ENCODE data around the gene PKD1L1. TPM values are rescaled to one million over a fixed set of nuclear protein-coding genes. Genes with fewer than 3 reads are reported as not detected.

The PKD1L1 gene
- total RNA-seq, 1 donor from 2014 or later, result 0.59 TPM

- DNase-seq, result peak; percentile 96
- no peaks in the 10 kb centered on the region for H3K27me3 ChIP-seq (ENCODE audit: low read depth)
- TF ChIP-seq CTCF (IDR thresholded peaks at IDR 0.05), result no peak
- ATAC-seq, result peak; percentile 99 to 100
- peaks cover 43% of the 10 kb centered on the region for H3K36me3 ChIP-seq
- peak within 1 kb of the TSS; percentile 84 for H3K27ac ChIP-seq
- peak within 1 kb of the TSS; percentile 75 for H3K4me3 ChIP-seq
- no peaks in the 10 kb centered on the region for H3K9me3 ChIP-seq
- peaks cover 18% of the 10 kb centered on the region for H3K4me1 ChIP-seq
- intact Hi-C loops (cut with DNase I), result no loop called here
These were observed 31.0 kb upstream of the PKD1L1 start, which contains the start of gene HUS1 for GRCh38 chr7:47979145-47979831. TSS of gene HUS1 (minus strand) at chr7:47979615. CDS start at chr7:47979519, 96 bp downstream.

- ATAC-seq, result no peak
These were observed 30.5 kb upstream of the PKD1L1 start for GRCh38 chr7:47978790-47979144.

GRCh38 chr7:47973739-47974138 lies 25.5 kb upstream of the PKD1L1 start:
- ATAC-seq (no peak), DNase-seq (no peak)
- intact Hi-C loops (cut with DNase I), result no loop called here
- Histone ChIP-seq H3K4me3 (no peak overlapping the region), H3K9me3 (no peaks in the 10 kb centered on the region), H3K36me3 (peaks cover 89% of the 10 kb centered on the region), H3K27ac (no peak overlapping the region), H3K4me1 (peaks cover 34% of the 10 kb centered on the region), H3K27me3 (ENCODE audit: low read depth) (no peaks in the 10 kb centered on the region)
- TF ChIP-seq CTCF (IDR thresholded peaks at IDR 0.05), result no peak

More at GRCh38 chr7:47978790-47979144, 30.5 kb upstream of the PKD1L1 start:
- peak overlapping the region; percentile 75 for H3K4me3 ChIP-seq
- peak overlapping the region; percentile 84 for H3K27ac ChIP-seq
- TF ChIP-seq CTCF (IDR thresholded peaks at IDR 0.05), result no peak
- H3K27me3 ChIP-seq (ENCODE audit: low read depth), result no peaks in the 10 kb centered on the region
- H3K4me1 ChIP-seq, result peaks cover 18% of the 10 kb centered on the region
- H3K9me3 ChIP-seq, result no peaks in the 10 kb centered on the region
- intact Hi-C loops (cut with DNase I), result no loop called here
- DNase-seq, result no peak
- peaks cover 48% of the 10 kb centered on the region for H3K36me3 ChIP-seq

- no peak overlapping the region for H3K4me3 ChIP-seq
- ATAC-seq (peak in 1 of 2 donors; percentile 13), DNase-seq (no peak)
- peaks cover 91% of the 10 kb centered on the region for H3K36me3 ChIP-seq
- intact Hi-C loops (cut with DNase I), result no loop called here
- H3K9me3 ChIP-seq, result no peaks in the 10 kb centered on the region
- H3K27me3 ChIP-seq (ENCODE audit: low read depth), result no peaks in the 10 kb centered on the region
- H3K4me1 ChIP-seq, result peaks cover 22% of the 10 kb centered on the region
- H3K27ac ChIP-seq, result peak overlapping the region; percentile 68
- TF ChIP-seq CTCF (IDR thresholded peaks at IDR 0.05), result no peak
These were observed 22.5 kb upstream of the PKD1L1 start for GRCh38 chr7:47970761-47971160.

DNA sequence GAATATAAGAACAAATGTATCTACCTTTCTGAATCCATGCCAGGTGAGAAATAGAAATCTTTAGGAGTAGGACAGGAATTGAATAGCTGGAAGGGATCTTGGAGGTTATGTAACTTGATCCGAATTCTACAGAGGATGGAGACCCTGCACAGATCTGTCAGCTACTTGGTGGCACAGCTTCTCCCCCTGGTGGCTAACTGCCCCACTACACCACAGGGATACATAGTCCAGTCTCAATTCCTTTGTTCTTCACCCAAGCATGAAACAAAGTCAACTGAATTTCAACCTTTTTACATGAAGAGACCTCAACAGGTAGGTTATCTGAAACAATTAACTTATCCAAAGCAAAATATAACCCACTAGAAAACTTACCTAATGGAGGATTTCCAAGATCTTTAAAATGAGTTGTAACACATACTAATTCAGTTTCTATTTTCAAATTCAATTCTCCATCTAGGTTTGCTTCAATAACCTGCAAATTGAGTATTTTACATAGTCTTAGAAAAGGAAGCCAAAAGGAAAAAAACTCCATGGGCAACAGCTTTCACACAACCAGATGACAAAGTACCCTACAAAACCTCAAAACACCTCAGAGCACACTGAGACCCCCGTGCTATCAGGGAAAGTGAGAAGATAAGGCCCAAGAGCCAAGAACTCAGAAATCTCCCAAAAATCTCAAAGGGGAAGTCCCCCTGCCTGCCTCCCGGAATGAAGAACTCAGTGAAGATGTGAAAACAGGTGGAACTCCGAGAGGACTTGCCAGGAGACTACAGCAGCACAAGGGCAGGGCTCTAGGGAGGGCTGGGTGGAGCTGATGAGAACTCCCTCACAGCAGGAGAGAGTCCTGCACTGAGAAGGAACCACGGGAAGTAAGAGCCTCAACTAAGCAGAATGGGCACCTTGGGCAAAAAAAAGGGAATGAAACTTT lies 20.8 kb upstream of the PKD1L1 start:
- intact Hi-C loops (cut with DNase I), result no loop called here
- H3K4me3 ChIP-seq, result no peak overlapping the region
- TF ChIP-seq CTCF (IDR thresholded peaks at IDR 0.05), result peak; percentile 83
- peaks cover 91% of the 10 kb centered on the region for H3K36me3 ChIP-seq
- peak; percentile 66 for DNase-seq
- no peaks in the 10 kb centered on the region for H3K9me3 ChIP-seq
- peak overlapping the region; percentile 57 for H3K27ac ChIP-seq
- H3K27me3 ChIP-seq (ENCODE audit: low read depth), result no peaks in the 10 kb centered on the region
- H3K4me1 ChIP-seq, result peaks cover 22% of the 10 kb centered on the region
- peak; percentile 71 to 80 for ATAC-seq

All from lower lobe of right lung (tissue), 2 donors.